ENCODE data around the gene BST1.
"Not testable (repeated sequence)": the region's sequence is repeated elsewhere in the genome, so short reads cannot be mapped to it uniquely, and the experiment has no call there.

BST1 gene

GRCh38 chr4:15707363-15707715, 4.5 kb downstream of the BST1 start:
- DNase-seq, result no peak
- TF ChIP-seq GATA1 (IDR thresholded peaks at IDR 0.05; ENCODE audit: low read depth, low read length) (no peak), POLR2A (IDR thresholded peaks at IDR 0.05; ENCODE audit: low read length) (no peak)

GRCh38 chr4:15711762-15712161, 8.9 kb downstream of the BST1 start:
- DNase-seq, result no peak
- TF ChIP-seq GATA1 (IDR thresholded peaks at IDR 0.05; ENCODE audit: low read depth, low read length) (no peak), POLR2A (IDR thresholded peaks at IDR 0.05; ENCODE audit: low read length) (no peak)

- DNase-seq, result no peak
- TF ChIP-seq GATA1 (IDR thresholded peaks at IDR 0.05; ENCODE audit: low read depth, low read length) (no peak), POLR2A (IDR thresholded peaks at IDR 0.05; ENCODE audit: low read length) (no peak)
These were observed 9.3 kb downstream of the BST1 start for GRCh38 chr4:15712214-15712613.

GRCh38 chr4:15714141-15714540, 11.3 kb downstream of the BST1 start:
- no peak for DNase-seq
- no peak for TF ChIP-seq GATA1 (IDR thresholded peaks at IDR 0.05; ENCODE audit: low read depth, low read length)
- TF ChIP-seq POLR2A (IDR thresholded peaks at IDR 0.05; ENCODE audit: low read length), result no peak

GRCh38 chr4:15714646-15715435, 12.0 kb downstream of the BST1 start:
- DNase-seq, result peak in 1 of 2 experiments; percentile 3
- TF ChIP-seq POLR2A (IDR thresholded peaks at IDR 0.05; ENCODE audit: low read length) (no peak), GATA1 (IDR thresholded peaks at IDR 0.05; ENCODE audit: low read depth, low read length) (no peak)

- no peak for DNase-seq
- TF ChIP-seq POLR2A (IDR thresholded peaks at IDR 0.05; ENCODE audit: low read length), result no peak
- no peak for TF ChIP-seq GATA1 (IDR thresholded peaks at IDR 0.05; ENCODE audit: low read depth, low read length)
These were observed 13.2 kb downstream of the BST1 start for GRCh38 chr4:15716115-15716514.

GRCh38 chr4:15717086-15717485, 14.2 kb downstream of the BST1 start:
- no peak for DNase-seq
- TF ChIP-seq POLR2A (IDR thresholded peaks at IDR 0.05; ENCODE audit: low read length) (no peak), GATA1 (IDR thresholded peaks at IDR 0.05; ENCODE audit: low read depth, low read length) (no peak)

- TF ChIP-seq POLR2A (IDR thresholded peaks at IDR 0.05; ENCODE audit: low read length), result no peak
- no peak for TF ChIP-seq GATA1 (IDR thresholded peaks at IDR 0.05; ENCODE audit: low read depth, low read length)
- DNase-seq, result no peak
These were observed 15.0 kb downstream of the BST1 start for GRCh38 chr4:15717657-15718416.

GRCh38 chr4:15718465-15718864, 15.6 kb downstream of the BST1 start:
- DNase-seq, result no peak
- TF ChIP-seq POLR2A (IDR thresholded peaks at IDR 0.05; ENCODE audit: low read length), result no peak
- TF ChIP-seq GATA1 (IDR thresholded peaks at IDR 0.05; ENCODE audit: low read depth, low read length), result no peak

- no peak for DNase-seq
- TF ChIP-seq POLR2A (IDR thresholded peaks at IDR 0.05; ENCODE audit: low read length) (no peak), GATA1 (IDR thresholded peaks at IDR 0.05; ENCODE audit: low read depth, low read length) (no peak)
These were observed 16.1 kb downstream of the BST1 start for GRCh38 chr4:15718959-15719358.

- DNase-seq, result no peak
- no peak for TF ChIP-seq GATA1 (IDR thresholded peaks at IDR 0.05; ENCODE audit: low read depth, low read length)
These were observed 16.6 kb downstream of the BST1 start for GRCh38 chr4:15719506-15719905.

GRCh38 chr4:15720851-15721250, 18.0 kb downstream of the BST1 start:
- TF ChIP-seq POLR2A (IDR thresholded peaks at IDR 0.05; ENCODE audit: low read length) (no peak), GATA1 (IDR thresholded peaks at IDR 0.05; ENCODE audit: low read depth, low read length) (no peak)
- no peak for DNase-seq

- DNase-seq, result peak in 1 of 2 experiments; percentile 5
- TF ChIP-seq GATA1 (IDR thresholded peaks at IDR 0.05; ENCODE audit: low read depth, low read length) (no peak), POLR2A (IDR thresholded peaks at IDR 0.05; ENCODE audit: low read length) (no peak)
These were observed 22.7 kb downstream of the BST1 start for GRCh38 chr4:15725608-15726007.

GRCh38 chr4:15729910-15730533, 27.2 kb downstream of the BST1 start:
- peak; percentile 23 to 57 for DNase-seq

GRCh38 chr4:15733061-15733460, 30.2 kb downstream of the BST1 start:
- not testable (repeated sequence) for DNase-seq

More at GRCh38 chr4:15729910-15730533, 27.2 kb downstream of the BST1 start:
- TF ChIP-seq POLR2A (IDR thresholded peaks at IDR 0.05; ENCODE audit: low read length), result no peak
- no peak for TF ChIP-seq GATA1 (IDR thresholded peaks at IDR 0.05; ENCODE audit: low read depth, low read length)

Measured in erythroblast (primary cell).